Thoracic aorta (tissue), 2 donors: Measurements from ENCODE around the gene PRKN. TPM values are rescaled to one million over a fixed set of nuclear protein-coding genes. Genes with fewer than 3 reads are reported as not detected.

Experiments used
- ATAC-seq: fragments of 150-250 bp; one replicate; pipeline ENCODE4 v1.8.0; 2017; ENCODE audit warnings: low read depth; ENCODE audit not compliant: insufficient number of reproducible peaks, low FRiP score
- DNase-seq: peaks from one replicate; pipeline ENCODE4 v3.0.0-alpha.2; 2020; ENCODE audit warnings: low spot score
- H3K27ac ChIP-seq, 2 donors: fragments of 200-600 bp; sonication (generic); 1 replicate in 1 of 2; 2 replicates in 1 of 2; pipeline ENCODE4 v1.5.1; 2016; ENCODE audit warnings: mild to moderate bottlenecking in 2 of 2, moderate library complexity in 2 of 2
- H3K27me3 ChIP-seq: fragments of 200-600 bp; sonication (generic); replicated peaks from 2 replicates; pipeline ENCODE4 v1.6.0; 2016; ENCODE audit warnings: mild to moderate bottlenecking; ENCODE audit not compliant: insufficient read depth
- H3K36me3 ChIP-seq: fragments of 200-600 bp; sonication (generic); one replicate; pipeline ENCODE4 v1.5.1; 2016
- H3K4me1 ChIP-seq, 2 donors: fragments of 200-600 bp; sonication (generic); 1 replicate in 1 of 2; 2 replicates in 1 of 2; pipeline versions ENCODE4 v1.5.1 to v1.6.0; 2016; ENCODE audit warnings: low read depth in 2 of 2, mild to moderate bottlenecking in 1 of 2; ENCODE audit not compliant: control insufficient read depth in 1 of 2
- H3K4me3 ChIP-seq: fragments of 200-600 bp; sonication (generic); 2 replicates; pipeline ENCODE4 v1.5.1; 2016; ENCODE audit warnings: mild to moderate bottlenecking
- H3K9me3 ChIP-seq: fragments of 200-600 bp; sonication (generic); 2 replicates; pipeline ENCODE4 v1.5.1; 2016
- CTCF ChIP-seq: fragments of 200-600 bp; sonication (generic); IDR thresholded peaks from one replicate; pipeline ENCODE4 v1.5.1; 2019; ENCODE audit warnings: antibody characterized with exemption
- total RNA-seq, 2 donors: library from RNA; depleted of rRNA; stranded (reverse); fragments of >200 nt; gene quantifications; one replicate each; pipeline versions ENCODE4 v1.1.0 to v1.2.3, GENCODE V29; 2016

PRKN gene
- total RNA-seq, 2 donors from 2014 or later: 10.4 to 23.8 TPM

- peaks cover 6 to 20% of the 10 kb centered on the region in 2 donors for H3K4me1 ChIP-seq
- H3K27me3 ChIP-seq: no peaks in the 10 kb centered on the region
- no peak overlapping the region for H3K27ac ChIP-seq
- TF ChIP-seq CTCF: no peak
- no peaks in the 10 kb centered on the region for H3K36me3 ChIP-seq
- H3K4me3 ChIP-seq: peak overlapping the region; percentile 39
- ATAC-seq (no peak), DNase-seq (no peak)
- no peaks in the 10 kb centered on the region for H3K9me3 ChIP-seq
Observed at GRCh38 chr6:161439093-161439492, 1288.5 kb downstream of the PRKN start.

GRCh38 chr6:161438430-161439030, 1289.0 kb downstream of the PRKN start:
- H3K4me3 ChIP-seq: peak overlapping the region; percentile 39
- no peaks in the 10 kb centered on the region for H3K36me3 ChIP-seq
- DNase-seq: no peak
- TF ChIP-seq CTCF: no peak
- no peaks in the 10 kb centered on the region for H3K27me3 ChIP-seq
- H3K9me3 ChIP-seq: no peaks in the 10 kb centered on the region
- no peak overlapping the region for H3K27ac ChIP-seq
- no peak for ATAC-seq
- H3K4me1 ChIP-seq: peaks cover 6 to 15% of the 10 kb centered on the region in 2 donors

- no peak for TF ChIP-seq CTCF
- H3K4me3 ChIP-seq: no peak overlapping the region
- ATAC-seq (no peak), DNase-seq (no peak)
- H3K27ac ChIP-seq: no peak overlapping the region
- H3K36me3 ChIP-seq: no peaks in the 10 kb centered on the region
- H3K9me3 ChIP-seq: no peaks in the 10 kb centered on the region
- no peaks in the 10 kb centered on the region for H3K27me3 ChIP-seq
- H3K4me1 ChIP-seq: peaks cover 6 to 15% of the 10 kb centered on the region in 2 donors
Observed at GRCh38 chr6:161437851-161438250, 1289.7 kb downstream of the PRKN start.

DNA sequence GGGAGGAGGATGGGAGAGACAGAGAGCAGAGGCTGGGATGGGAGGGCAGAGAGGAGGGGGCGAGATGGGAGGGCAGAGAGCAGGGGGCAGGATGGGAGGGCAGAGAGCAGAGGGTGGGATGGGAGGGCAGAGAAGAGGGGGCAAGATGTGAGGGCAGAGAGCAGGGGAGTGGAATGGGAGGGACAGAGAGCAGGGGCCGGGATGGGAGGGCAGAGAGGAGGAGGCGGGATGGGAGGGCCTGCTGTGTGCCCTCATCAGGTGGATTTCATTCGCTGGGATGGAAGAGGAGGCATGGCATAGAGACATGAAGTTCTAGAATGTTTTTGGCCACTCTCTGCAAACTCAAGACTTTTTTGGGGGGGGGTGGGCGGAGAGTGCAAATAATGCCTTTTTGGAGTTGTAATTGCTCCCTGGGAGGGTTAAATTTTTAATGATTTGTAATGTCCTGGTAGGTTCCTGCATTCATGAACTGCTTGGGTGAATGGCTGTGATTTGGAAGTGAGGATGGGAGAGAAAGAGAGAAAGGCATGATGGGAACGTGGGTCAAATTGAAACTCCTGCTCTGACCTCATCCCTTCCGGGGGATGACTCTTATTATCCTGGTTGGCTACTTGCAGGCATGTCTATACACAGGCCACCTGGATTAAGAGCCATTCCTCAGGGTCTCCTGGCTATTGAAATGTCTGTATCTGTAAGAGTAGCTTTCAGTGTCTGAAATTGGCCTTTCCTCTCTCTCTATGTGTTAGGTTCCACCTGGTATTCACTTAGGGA, 1291.3 kb downstream of the PRKN start:
- DNase-seq (no peak), ATAC-seq (no peak)
- Histone ChIP-seq H3K27ac (no peak overlapping the region), H3K36me3 (no peaks in the 10 kb centered on the region), H3K27me3 (no peaks in the 10 kb centered on the region), H3K4me3 (no peak overlapping the region), H3K9me3 (no peaks in the 10 kb centered on the region), H3K4me1 (peaks cover 6 to 15% of the 10 kb centered on the region in 2 donors)
- TF ChIP-seq CTCF: no peak

- Histone ChIP-seq H3K27me3 (no peaks in the 10 kb centered on the region), H3K36me3 (no peaks in the 10 kb centered on the region), H3K4me3 (no peak overlapping the region), H3K4me1 (peaks cover 6 to 15% of the 10 kb centered on the region in 2 donors), H3K27ac (peak overlapping the region; percentile 45 to 49), H3K9me3 (no peaks in the 10 kb centered on the region)
- no peak for ATAC-seq
- DNase-seq: no peak
- no peak for TF ChIP-seq CTCF
Observed at GRCh38 chr6:161435748-161436070, 1291.9 kb downstream of the PRKN start.
